CD4-positive, alpha-beta T cell treated with Interleukin-21 for 1 hour (primary cell): ENCODE results near the gene RAB15.
A peak's percentile ranks its signal among the peaks of the same experiment; 100 is the strongest.

Experiments
- DNase-seq: peaks from one replicate; pipeline ENCODE4 v3.0.0-alpha.2; 2020

Gene RAB15

DNA sequence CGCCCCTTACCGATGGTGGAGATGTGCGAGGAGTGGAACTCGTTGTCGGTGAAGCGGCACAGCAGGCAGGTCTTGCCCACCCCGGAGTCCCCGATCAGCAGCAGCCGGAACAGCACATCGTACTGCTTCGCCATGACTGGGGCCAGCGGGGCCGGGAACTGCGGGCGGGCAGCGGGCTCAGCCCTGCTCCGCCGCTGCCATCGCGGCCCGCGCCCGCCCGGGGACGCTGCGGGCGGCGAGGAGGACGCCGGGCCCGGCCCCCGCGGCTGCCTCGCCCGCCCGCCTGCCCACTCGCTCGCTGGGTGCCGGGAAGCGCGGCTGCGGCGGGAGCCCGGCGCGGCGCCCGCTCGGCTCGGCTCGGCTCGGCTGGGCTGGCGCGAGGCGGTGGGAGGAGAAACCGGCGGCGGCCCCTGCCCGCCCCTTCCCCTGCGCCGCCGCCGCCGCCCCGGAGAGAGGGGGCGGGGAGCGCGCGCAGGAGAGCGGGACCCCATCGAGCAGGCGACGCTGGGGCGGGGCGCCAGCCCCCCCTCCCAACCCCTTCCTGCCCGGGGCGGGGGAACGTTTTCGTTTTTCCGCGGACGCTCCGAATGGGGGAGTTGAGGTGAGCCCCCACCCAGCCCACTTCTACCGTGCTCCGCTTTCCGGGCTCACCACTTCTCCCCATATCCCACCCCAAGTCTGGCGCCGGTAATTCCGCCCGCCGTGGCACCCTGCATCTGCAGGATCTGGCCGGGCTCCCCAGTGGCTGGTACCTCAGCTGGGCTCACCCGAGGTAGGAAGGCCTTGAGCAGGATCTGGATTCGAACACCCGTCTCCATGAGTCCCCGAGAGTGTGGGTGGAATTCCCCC lies at the start of gene RAB15:
Gene RAB15, minus strand, starts transcription at position 394 of the 849 bp plus-strand sequence. Its CDS starts 260 bp downstream, at position 134.
- DNase-seq, result peak; percentile 47

DNA sequence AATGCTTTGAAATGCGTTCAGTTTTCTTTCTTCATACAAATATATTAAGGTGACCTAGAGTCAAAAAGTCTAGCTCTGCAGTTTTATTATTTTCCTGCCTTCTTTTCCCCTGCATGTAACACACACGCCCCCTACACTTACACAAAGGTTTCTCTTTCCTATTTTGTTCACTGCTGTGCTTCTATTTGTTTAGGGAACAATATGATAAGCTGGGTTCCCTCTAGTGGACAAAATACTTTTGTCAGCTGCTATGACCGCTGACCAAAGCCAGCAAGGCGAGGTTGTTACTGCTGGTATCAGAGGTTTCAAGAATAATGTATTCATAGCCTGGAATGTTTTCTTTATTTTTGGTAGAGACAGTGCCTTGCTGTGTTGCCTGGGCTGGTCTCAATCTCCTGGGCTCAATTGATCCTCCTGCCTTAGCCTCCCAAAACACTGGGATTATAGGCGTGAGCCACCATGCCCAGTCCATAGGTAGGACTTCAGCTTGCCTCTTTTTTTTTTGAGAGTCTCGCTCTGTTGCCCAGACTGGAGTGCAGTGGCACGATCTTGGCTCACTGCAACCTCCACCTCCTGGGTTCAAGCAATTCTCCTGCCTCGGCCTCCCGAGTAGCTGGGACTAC lies 47.9 kb upstream of the RAB15 start:
- DNase-seq, result peak; percentile 32

GRCh38 chr14:65016471-65016870 lies 44.3 kb upstream of the RAB15 start:
- DNase-seq, result no peak

- no peak for DNase-seq
Measured at GRCh38 chr14:65015391-65015790, 43.3 kb upstream of the RAB15 start.

DNA sequence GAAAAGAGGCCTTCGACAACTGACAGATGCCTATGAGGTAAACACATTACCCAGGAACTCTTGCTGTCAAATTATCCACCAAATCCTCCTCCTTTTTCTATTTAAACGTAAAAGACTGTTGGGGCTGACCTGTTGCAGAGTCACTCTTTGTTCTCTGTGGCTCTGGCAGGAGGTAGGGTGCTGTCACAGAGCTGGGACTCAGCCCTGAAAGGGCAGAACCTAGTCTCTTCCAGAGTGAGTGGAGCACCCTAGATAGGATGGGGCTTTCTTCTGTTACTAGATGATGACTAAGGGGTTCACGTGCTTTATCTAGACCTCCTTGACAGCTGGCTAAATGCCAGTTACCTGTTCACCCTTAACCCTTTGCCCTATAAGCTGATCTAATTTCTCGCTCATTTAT lies 40.2 kb upstream of the RAB15 start:
- DNase-seq, result no peak

- no peak for DNase-seq
Measured at GRCh38 chr14:65011538-65011937, 39.4 kb upstream of the RAB15 start.

DNA sequence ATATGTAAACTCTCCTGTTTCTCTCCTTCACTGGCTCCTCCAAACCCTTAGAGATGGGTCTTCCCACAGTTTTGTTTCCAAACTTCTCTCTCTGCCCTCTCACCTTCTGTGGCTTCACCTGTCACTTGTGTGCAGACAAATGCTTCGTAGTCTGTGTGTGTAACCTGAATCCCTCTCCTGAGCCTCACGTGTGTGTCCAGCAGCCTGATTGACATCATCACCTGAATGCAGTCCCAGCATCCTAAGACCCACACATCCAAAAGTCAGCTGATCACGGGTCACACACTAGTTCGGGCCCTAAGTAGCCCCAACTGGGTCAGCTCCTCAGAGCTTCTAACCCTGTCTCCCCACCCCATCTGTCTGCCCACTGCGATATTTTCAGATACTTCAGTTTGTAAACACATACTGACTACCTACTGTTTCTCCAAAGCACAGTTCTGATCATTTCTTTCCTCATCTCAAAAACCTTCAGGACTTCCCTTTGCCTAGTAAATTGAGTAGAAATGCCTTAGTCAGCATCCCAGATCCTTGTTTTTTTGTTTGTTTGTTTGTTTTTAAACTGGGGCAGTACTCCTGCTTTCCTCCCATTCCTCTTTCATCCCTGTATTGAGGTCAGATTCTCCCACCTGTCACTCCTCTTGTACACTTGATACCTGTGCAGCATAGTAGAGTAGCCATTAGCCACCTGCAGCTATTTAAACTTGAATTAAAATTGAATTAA lies 38.2 kb upstream of the RAB15 start:
- DNase-seq, result no peak

GRCh38 chr14:65007202-65007601 lies 35.1 kb upstream of the RAB15 start:
- no peak for DNase-seq

DNA sequence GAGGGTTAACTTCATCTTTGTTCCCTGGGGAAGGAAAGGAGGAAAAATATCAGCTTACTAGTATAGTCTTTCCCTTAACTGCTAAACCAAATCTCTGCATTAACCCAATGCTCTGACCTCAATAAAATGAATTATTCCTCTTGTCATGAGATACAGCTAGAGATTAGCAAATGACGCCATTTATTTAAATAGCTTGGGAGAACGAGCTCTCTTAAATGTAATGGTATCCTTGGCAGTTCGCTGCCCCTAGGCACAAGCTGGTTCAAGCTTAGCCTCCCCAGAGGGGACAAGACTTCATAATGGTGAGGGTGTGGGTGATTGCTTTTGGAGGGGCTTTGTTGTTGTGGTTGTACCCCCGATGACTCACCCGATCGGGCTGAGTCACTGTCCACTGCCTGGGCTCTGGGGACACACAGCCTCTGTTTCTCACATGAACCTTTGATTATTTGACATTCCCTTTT lies 34.2 kb upstream of the RAB15 start:
- no peak for DNase-seq

DNA sequence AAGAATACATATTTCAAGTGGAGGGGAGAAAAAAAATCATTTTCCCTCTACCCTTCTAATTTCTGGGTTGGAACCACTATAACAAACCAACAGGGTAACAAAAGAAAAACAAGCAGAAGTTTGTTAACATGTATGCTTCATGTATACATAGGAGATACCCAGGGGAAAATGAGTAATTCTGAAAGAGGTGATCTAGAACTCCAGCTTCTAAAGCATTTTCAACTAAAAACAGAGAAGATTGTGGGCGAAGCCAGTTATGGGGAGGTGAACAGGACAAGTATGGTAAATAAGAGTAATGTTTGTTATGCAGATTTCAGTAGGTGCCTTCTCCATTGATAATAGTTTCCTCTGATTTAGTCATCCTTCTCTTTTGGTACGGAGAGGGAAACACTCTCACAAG lies 31.3 kb upstream of the RAB15 start:
- DNase-seq, result no peak

- no peak for DNase-seq
Measured at GRCh38 chr14:65002586-65003210, 30.6 kb upstream of the RAB15 start.

DNA sequence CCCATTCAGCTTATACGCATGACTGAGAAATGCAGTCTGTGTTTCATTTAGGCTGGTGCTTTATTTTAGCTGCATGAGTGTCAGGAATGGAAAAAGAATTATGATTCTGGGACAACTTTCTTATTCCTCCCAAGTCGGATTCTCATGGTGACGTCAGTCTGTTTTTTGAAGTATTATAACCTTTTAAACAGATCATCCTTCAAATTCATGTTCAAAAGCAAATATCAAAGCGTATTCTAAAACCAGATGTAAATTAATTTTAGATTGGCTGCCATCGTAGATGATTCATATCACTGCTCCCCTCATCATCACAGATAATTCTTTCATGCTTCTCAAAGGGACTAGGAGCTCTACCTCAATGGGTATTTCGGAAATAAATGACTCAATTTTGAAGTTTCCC lies 29.6 kb upstream of the RAB15 start:
- DNase-seq, result no peak

DNA sequence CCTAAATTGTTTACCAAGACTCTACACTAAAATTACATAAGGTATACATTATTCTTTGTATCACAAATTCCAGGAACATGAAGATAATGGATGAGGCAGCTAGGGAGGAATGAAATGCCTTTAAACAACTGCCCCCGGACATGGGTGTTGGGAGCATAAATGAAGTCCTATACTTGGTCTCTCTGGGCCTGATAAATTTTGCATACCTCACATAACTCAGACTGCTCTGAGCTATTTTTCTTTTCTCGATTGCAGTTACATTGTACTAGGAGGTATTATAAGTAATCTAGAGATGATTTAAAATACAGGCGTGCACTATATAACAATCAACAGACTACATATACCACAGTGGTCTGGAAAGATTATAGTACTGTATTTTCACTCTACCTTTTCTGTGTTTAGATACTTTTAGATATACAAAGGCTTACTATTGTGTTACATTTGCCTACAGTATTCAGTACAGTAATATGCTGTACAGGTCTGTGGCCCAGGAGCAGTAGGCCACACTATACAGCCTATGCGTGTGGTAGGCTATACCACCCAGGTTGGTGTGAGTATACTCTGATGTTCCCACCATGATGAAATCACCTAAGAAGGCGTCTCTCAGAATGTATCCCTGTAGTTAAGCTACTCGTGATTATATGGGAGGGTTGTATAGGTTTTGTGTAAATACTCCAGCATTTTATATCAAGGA lies 28.9 kb upstream of the RAB15 start:
- DNase-seq, result no peak

- DNase-seq, result no peak
Measured at GRCh38 chr14:64998455-64998931, 26.4 kb upstream of the RAB15 start.

DNA sequence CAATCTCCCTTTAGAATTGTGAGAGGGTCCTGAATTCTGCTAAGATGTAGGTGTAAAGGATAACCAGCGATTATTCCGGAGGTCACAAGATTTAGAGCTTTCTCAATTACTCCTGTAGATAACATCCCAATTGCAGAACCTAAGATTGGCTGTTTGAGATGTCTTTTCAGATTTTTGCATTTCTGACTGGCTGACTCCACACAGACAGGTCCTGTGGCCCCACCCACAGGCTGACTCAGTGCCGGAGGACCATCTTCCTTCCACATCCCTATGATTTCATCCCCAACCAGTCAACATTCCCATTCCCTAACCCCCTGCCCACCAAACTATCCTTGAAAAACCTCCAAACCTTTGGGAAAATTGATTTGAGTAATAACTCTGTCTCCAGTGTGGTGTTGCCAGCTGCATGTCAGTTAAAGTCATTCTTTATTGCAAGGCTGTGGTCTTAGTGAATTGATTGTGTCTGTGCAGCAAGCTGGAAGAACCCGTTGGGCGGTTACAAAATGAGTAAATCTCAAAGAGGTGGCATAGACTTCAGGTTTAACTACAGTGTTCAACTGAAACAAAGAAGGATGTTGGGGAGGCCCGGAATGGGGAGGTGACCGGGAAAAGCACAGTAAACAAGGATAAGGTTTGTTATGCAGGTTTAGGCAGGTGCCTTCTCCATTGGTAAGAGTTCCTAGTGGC lies 25.1 kb upstream of the RAB15 start:
- peak; percentile 21 for DNase-seq

DNA sequence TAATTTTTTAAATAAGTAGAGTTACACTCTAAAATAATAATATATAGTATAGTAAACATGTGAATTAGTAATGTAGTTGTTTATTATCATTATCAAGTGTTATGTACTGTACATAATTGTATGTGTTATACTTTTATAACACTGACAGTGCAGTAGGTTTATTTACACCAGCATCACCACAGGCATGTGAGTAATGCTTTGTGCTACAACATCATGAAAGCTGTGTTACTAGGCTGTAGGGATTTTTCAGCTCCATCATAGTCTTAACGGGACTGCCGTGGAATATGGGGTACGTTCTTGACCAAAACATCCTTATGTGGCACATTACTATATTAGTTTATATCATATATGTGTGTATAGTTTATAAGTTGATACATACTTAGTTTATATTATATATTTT lies 23.2 kb upstream of the RAB15 start:
- DNase-seq, result no peak

DNA sequence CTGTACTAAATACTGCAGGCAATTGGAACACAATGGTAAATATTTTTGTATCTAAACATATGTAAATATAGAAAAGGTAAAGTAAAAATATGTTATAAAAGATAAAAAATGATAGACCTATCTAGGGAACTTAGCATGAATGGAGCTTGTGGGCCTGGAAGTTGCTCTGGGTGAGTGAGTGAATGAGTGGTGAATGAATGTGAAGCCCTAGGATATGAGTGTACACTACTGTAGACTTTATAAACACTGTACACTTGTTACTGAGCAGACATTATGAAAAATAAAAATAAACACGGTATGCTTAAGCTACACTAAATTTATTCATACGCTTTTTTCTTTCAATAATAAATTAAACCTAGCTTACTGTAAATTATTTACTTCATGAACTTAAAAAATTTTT lies 22.4 kb upstream of the RAB15 start:
- no peak for DNase-seq

DNA sequence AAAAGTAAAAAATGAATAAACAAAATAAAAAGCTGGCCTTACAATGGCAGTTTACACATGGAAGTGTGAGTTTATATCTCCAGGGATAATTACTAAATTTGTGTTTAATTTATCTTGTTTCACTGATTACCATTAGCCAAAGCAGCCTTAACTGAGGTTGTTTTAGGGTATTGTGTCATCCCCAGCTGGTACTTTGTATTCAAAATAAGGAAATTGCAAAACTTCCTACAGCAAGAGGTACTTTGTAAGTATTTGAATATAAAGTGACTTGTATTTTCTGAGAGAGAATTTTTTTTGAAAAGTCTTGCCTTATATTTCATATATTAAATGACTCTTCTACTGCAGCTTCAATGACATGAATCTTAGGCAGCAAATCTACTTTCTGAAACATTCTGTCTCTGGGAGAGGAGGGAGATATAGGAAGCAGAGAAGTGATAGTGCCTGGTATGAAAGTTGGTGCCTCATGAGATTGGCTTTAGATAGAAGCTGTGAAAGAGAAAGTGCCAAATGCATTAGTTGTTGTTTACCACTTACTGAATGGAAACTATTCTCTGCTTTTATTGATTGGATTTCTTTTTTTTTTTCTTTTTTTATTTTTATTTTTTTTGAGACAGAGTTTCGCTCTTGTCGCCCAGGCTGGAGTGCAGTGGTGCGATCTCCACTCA lies 21.3 kb upstream of the RAB15 start:
- no peak for DNase-seq

GRCh38 chr14:64992328-64992885 lies 20.3 kb upstream of the RAB15 start:
- DNase-seq, result no peak

DNA sequence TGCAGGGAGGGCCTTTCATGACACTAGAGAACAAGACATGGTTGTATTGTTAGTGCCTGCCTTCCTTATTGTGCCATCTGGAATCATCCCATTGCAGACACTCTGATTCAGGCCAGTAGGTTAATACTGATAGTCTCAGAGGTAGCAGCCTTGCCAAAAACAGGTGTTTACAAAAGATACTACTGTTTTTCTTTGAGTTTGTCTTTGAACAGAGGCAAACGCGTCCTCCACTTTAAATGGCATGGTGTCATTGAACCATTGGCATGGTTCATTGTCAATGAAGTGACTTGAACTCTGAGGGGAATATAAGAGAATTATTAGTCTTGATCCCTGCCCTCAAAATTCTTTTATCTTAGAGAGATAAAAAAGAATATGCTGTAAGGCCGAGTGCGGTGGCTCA lies 18.8 kb upstream of the RAB15 start:
- DNase-seq, result no peak

DNA sequence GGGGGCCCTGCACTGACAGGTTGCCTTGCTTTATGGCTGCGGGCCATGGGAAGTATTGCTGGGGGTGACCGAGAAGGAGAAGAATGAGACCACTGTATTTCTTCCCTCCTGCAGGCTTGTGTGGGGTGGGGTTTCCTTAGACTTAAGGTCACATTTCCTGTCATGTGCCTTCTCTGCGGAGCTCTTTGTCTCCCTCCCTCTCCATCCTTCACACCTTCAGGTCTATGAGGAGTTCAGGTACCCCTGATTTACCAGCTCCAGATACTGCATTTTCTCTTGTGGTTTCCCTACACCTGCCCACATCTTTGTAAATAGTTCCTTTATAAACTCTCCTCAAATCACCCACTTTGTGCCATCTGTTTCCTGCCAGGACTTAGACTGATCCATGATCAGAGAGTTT lies 18.2 kb upstream of the RAB15 start:
- DNase-seq, result peak; percentile 42
